Measurements from ENCODE around the gene ATXN2. TPM values are rescaled to one million over a fixed set of nuclear protein-coding genes. Genes with fewer than 3 reads are reported as not detected.

The ATXN2 gene
- total RNA-seq, 1 donor from 2014 or later = 51.8 TPM

- intact Hi-C loops (cut with DNase I) = no loop called here
These were observed 164.3 kb downstream of the ATXN2 start for GRCh38 chr12:111434680-111435338.

GRCh38 chr12:111434049-111434448 lies 165.1 kb downstream of the ATXN2 start:
- DNase-seq = peak; percentile 20
- intact Hi-C loops (cut with DNase I) = no loop called here
- ATAC-seq (ENCODE audit: poor library complexity) = no peak

More at GRCh38 chr12:111434680-111435338, 164.3 kb downstream of the ATXN2 start:
- ATAC-seq (ENCODE audit: poor library complexity) (peak; percentile 70), DNase-seq (peak; percentile 79)

GRCh38 chr12:111431772-111432171 lies 167.3 kb downstream of the ATXN2 start:
- intact Hi-C loops (cut with DNase I) = no loop called here
- DNase-seq (no peak), ATAC-seq (ENCODE audit: poor library complexity) (no peak)

- ATAC-seq (ENCODE audit: poor library complexity) (no peak), DNase-seq (peak; percentile 43)
- intact Hi-C loops (cut with DNase I) = no loop called here
These were observed 168.4 kb downstream of the ATXN2 start for GRCh38 chr12:111430433-111431353.

GRCh38 chr12:111429828-111430432 lies 169.2 kb downstream of the ATXN2 start:
- ATAC-seq (ENCODE audit: poor library complexity) = no peak
- intact Hi-C loops (cut with DNase I) = no loop called here
- DNase-seq = peak; percentile 42

- ATAC-seq (ENCODE audit: poor library complexity) (peak; percentile 8), DNase-seq (peak; percentile 83)
- intact Hi-C loops (cut with DNase I) = no loop called here
These were observed 170.4 kb downstream of the ATXN2 start for GRCh38 chr12:111428728-111429175.

GRCh38 chr12:111428081-111428727 lies 170.9 kb downstream of the ATXN2 start:
- intact Hi-C loops (cut with DNase I) = no loop called here
- ATAC-seq (ENCODE audit: poor library complexity) (no peak), DNase-seq (peak; percentile 38)

- intact Hi-C loops (cut with DNase I) = no loop called here
- no peak for ATAC-seq (ENCODE audit: poor library complexity)
- DNase-seq = peak; percentile 33
These were observed 171.6 kb downstream of the ATXN2 start for GRCh38 chr12:111427417-111428074.

- intact Hi-C loops (cut with DNase I) = no loop called here
- DNase-seq = no peak
- no peak for ATAC-seq (ENCODE audit: poor library complexity)
These were observed 172.6 kb downstream of the ATXN2 start for GRCh38 chr12:111426344-111427185.

GRCh38 chr12:111425655-111426054 lies 173.5 kb downstream of the ATXN2 start:
- DNase-seq (peak; percentile 59), ATAC-seq (ENCODE audit: poor library complexity) (peak; percentile 77)
- intact Hi-C loops (cut with DNase I) = no loop called here

- DNase-seq = no peak
- intact Hi-C loops (cut with DNase I) = no loop called here
- peak; percentile 29 for ATAC-seq (ENCODE audit: poor library complexity)
These were observed 174.3 kb downstream of the ATXN2 start for GRCh38 chr12:111424793-111425251.

- peak; percentile 67 for DNase-seq
- ATAC-seq (ENCODE audit: poor library complexity) = peak; percentile 55
- intact Hi-C loops (cut with DNase I) = no loop called here
These were observed 174.8 kb downstream of the ATXN2 start for GRCh38 chr12:111424189-111424792.

GRCh38 chr12:111420494-111420893 lies 178.6 kb downstream of the ATXN2 start:
- no peak for ATAC-seq (ENCODE audit: poor library complexity)
- no peak for DNase-seq
- intact Hi-C loops (cut with DNase I) = no loop called here

- no peak for DNase-seq
- intact Hi-C loops (cut with DNase I) = no loop called here
- ATAC-seq (ENCODE audit: poor library complexity) = peak; percentile 68
These were observed 179.3 kb downstream of the ATXN2 start for GRCh38 chr12:111419784-111420183.

- no peak for ATAC-seq (ENCODE audit: poor library complexity)
- DNase-seq = no peak
- intact Hi-C loops (cut with DNase I) = no loop called here
These were observed 180.6 kb downstream of the ATXN2 start for GRCh38 chr12:111418594-111418880.

- peak; percentile 51 for DNase-seq
- intact Hi-C loops (cut with DNase I) = no loop called here
- ATAC-seq (ENCODE audit: poor library complexity) = no peak
These were observed 181.1 kb downstream of the ATXN2 start for GRCh38 chr12:111417784-111418593.

Measured in Right ventricle myocardium superior (tissue), 1 donor.